Thyroid gland (tissue), 4 donors: ENCODE measurements around the gene ACTN2.

Experiments
- CTCF ChIP-seq, 6 experiments: fragments of 200-600 bp in 3 of 6; fragments of 450-650 bp in 3 of 6; sonication (generic) in 3 of 6; IDR thresholded peaks; one replicate each; pipeline ENCODE4 v1.5.1; 2016 to 2019; ENCODE audit warnings: antibody characterized with exemption in 6 of 6, mild to moderate bottlenecking in 2 of 6, inconsistent platforms in 1 of 6, moderate library complexity in 1 of 6
- POLR2A ChIP-seq, 2 donors: fragments of 450-650 bp; IDR thresholded peaks; one replicate each; pipeline ENCODE4 v1.6.1; 2017; ENCODE audit warnings: antibody characterized with exemption in 2 of 2, mild to moderate bottlenecking in 2 of 2, moderate library complexity in 1 of 2

- TF ChIP-seq CTCF (IDR thresholded peaks at IDR 0.05): no peak
- no peak for TF ChIP-seq POLR2A (IDR thresholded peaks at IDR 0.05)
Observed at GRCh38 chr1:236691348-236691747, 5.0 kb downstream of the ACTN2 start.
